Eye (tissue), 1 donor: ENCODE data around the gene DYNLL1.
"Not testable (repeated sequence)": the region's sequence is repeated elsewhere in the genome, so short reads cannot be mapped to it uniquely, and the experiment has no call there.

Experiments
- DNase-seq: peaks from one replicate; pipeline ENCODE4 v3.0.0-alpha.2; 2015

The DYNLL1 gene

GRCh38 chr12:120519324-120519723 is 23.4 kb downstream of the DYNLL1 start:
- DNase-seq, result not testable (repeated sequence)

GRCh38 chr12:120522568-120522967 is 26.7 kb downstream of the DYNLL1 start:
- no peak for DNase-seq

- DNase-seq, result peak; percentile 98
Measured at GRCh38 chr12:120528861-120529525, 33.1 kb downstream of the DYNLL1 start, which contains the start of gene COQ5. Gene COQ5 (minus strand): TSS chr12:120529158. CDS start chr12:120529141, 17 bp downstream.

- peak; percentile 79 for DNase-seq
Measured at GRCh38 chr12:120529641-120530417, 33.9 kb downstream of the DYNLL1 start.

GRCh38 chr12:120530418-120530761 is 34.5 kb downstream of the DYNLL1 start:
- DNase-seq, result not testable (repeated sequence)

- no peak for DNase-seq
Measured at GRCh38 chr12:120532701-120533238, 36.9 kb downstream of the DYNLL1 start.

- peak; percentile 97 for DNase-seq
Measured at GRCh38 chr12:120534203-120534702, 38.3 kb downstream of the DYNLL1 start, which contains the start of gene RNF10. Gene RNF10 (plus strand): TSS chr12:120534356. CDS start chr12:120534812, 456 bp downstream.

GRCh38 chr12:120534703-120535655 is 39.1 kb downstream of the DYNLL1 start:
- DNase-seq, result peak; percentile 78

- no peak for DNase-seq
Measured at GRCh38 chr12:120536064-120536791, 40.3 kb downstream of the DYNLL1 start.

GRCh38 chr12:120537856-120538220 is 41.9 kb downstream of the DYNLL1 start:
- DNase-seq, result no peak

GRCh38 chr12:120538281-120539156 is 42.6 kb downstream of the DYNLL1 start:
- no peak for DNase-seq

GRCh38 chr12:120539303-120539702 is 43.4 kb downstream of the DYNLL1 start:
- no peak for DNase-seq

- no peak for DNase-seq
Measured at GRCh38 chr12:120540445-120540844, 44.5 kb downstream of the DYNLL1 start.

GRCh38 chr12:120542166-120542565 is 46.3 kb downstream of the DYNLL1 start:
- DNase-seq, result no peak

GRCh38 chr12:120544691-120545090 is 48.8 kb downstream of the DYNLL1 start:
- no peak for DNase-seq

- DNase-seq, result no peak
Measured at GRCh38 chr12:120546050-120546386, 50.1 kb downstream of the DYNLL1 start.
